Measurements from ENCODE around the gene SECISBP2. TPM values are rescaled to one million over a fixed set of nuclear protein-coding genes. Genes with fewer than 3 reads are reported as not detected.

Gene SECISBP2
- total RNA-seq, 1 donor = 30.8 TPM

- H3K27ac ChIP-seq (ENCODE audit: low read depth, low read length) = no peak overlapping the region
- no peaks in the 10 kb centered on the region for H4K20me1 ChIP-seq (ENCODE audit: insufficient read depth, low read length)
- no peak overlapping the region for H3K4me3 ChIP-seq (ENCODE audit: insufficient read depth, low read length)
- no peaks in the 10 kb centered on the region for H3K36me3 ChIP-seq (ENCODE audit: insufficient read depth, low read length)
- no peaks in the 10 kb centered on the region for H3K27me3 ChIP-seq (ENCODE audit: insufficient read depth, low read length)
- H3K4me2 ChIP-seq (ENCODE audit: insufficient read depth, low read length) = no peak overlapping the region
- peak; percentile 76 for DNase-seq (ENCODE audit: insufficient read length, low spot score, missing footprints)
- no peaks in the 10 kb centered on the region for H3K9me3 ChIP-seq (ENCODE audit: low read depth, low read length)
- no peaks in the 10 kb centered on the region for H3K79me2 ChIP-seq (ENCODE audit: insufficient read depth, low read length)
- H2AFZ ChIP-seq (ENCODE audit: low read length) = no peak overlapping the region
- no peaks in the 10 kb centered on the region for H3K4me1 ChIP-seq (ENCODE audit: insufficient read depth, low read length)
- TF ChIP-seq CTCF (IDR thresholded peaks at IDR 0.05; ENCODE audit: extremely low read depth, low read depth, low read length) = no peak
These were observed 55.9 kb downstream of the SECISBP2 start for GRCh38 chr9:89374176-89374575.

GRCh38 chr9:89375191-89375760, 57.0 kb downstream of the SECISBP2 start:
- Histone ChIP-seq H2AFZ (ENCODE audit: low read length) (no peak overlapping the region), H3K27ac (ENCODE audit: low read depth, low read length) (no peak overlapping the region), H4K20me1 (ENCODE audit: insufficient read depth, low read length) (no peaks in the 10 kb centered on the region), H3K4me2 (ENCODE audit: insufficient read depth, low read length) (no peak overlapping the region), H3K4me1 (ENCODE audit: insufficient read depth, low read length) (no peaks in the 10 kb centered on the region), H3K4me3 (ENCODE audit: insufficient read depth, low read length) (no peak overlapping the region), H3K9me3 (ENCODE audit: low read depth, low read length) (no peaks in the 10 kb centered on the region), H3K79me2 (ENCODE audit: insufficient read depth, low read length) (no peaks in the 10 kb centered on the region), H3K36me3 (ENCODE audit: insufficient read depth, low read length) (no peaks in the 10 kb centered on the region), H3K27me3 (ENCODE audit: insufficient read depth, low read length) (no peaks in the 10 kb centered on the region)
- TF ChIP-seq CTCF (IDR thresholded peaks at IDR 0.05; ENCODE audit: extremely low read depth, low read depth, low read length) = no peak
- DNase-seq (ENCODE audit: insufficient read length, low spot score, missing footprints) = peak; percentile 46

- Histone ChIP-seq H3K27ac (ENCODE audit: low read depth, low read length) (no peak overlapping the region), H3K9me3 (ENCODE audit: low read depth, low read length) (no peaks in the 10 kb centered on the region), H4K20me1 (ENCODE audit: insufficient read depth, low read length) (no peaks in the 10 kb centered on the region), H2AFZ (ENCODE audit: low read length) (no peak overlapping the region), H3K4me1 (ENCODE audit: insufficient read depth, low read length) (no peaks in the 10 kb centered on the region), H3K4me3 (ENCODE audit: insufficient read depth, low read length) (no peak overlapping the region), H3K4me2 (ENCODE audit: insufficient read depth, low read length) (no peak overlapping the region), H3K79me2 (ENCODE audit: insufficient read depth, low read length) (no peaks in the 10 kb centered on the region), H3K27me3 (ENCODE audit: insufficient read depth, low read length) (no peaks in the 10 kb centered on the region), H3K36me3 (ENCODE audit: insufficient read depth, low read length) (no peaks in the 10 kb centered on the region)
- peak; percentile 32 for DNase-seq (ENCODE audit: insufficient read length, low spot score, missing footprints)
- TF ChIP-seq CTCF (IDR thresholded peaks at IDR 0.05; ENCODE audit: extremely low read depth, low read depth, low read length) = no peak
These were observed 58.0 kb downstream of the SECISBP2 start for GRCh38 chr9:89376286-89376685.

GRCh38 chr9:89376741-89377351, 58.5 kb downstream of the SECISBP2 start:
- H4K20me1 ChIP-seq (ENCODE audit: insufficient read depth, low read length) = no peaks in the 10 kb centered on the region
- no peaks in the 10 kb centered on the region for H3K27me3 ChIP-seq (ENCODE audit: insufficient read depth, low read length)
- TF ChIP-seq CTCF (IDR thresholded peaks at IDR 0.05; ENCODE audit: extremely low read depth, low read depth, low read length) = no peak
- no peak overlapping the region for H2AFZ ChIP-seq (ENCODE audit: low read length)
- no peak overlapping the region for H3K4me3 ChIP-seq (ENCODE audit: insufficient read depth, low read length)
- H3K27ac ChIP-seq (ENCODE audit: low read depth, low read length) = no peak overlapping the region
- no peaks in the 10 kb centered on the region for H3K4me1 ChIP-seq (ENCODE audit: insufficient read depth, low read length)
- peak; percentile 37 for DNase-seq (ENCODE audit: insufficient read length, low spot score, missing footprints)
- no peaks in the 10 kb centered on the region for H3K79me2 ChIP-seq (ENCODE audit: insufficient read depth, low read length)
- H3K36me3 ChIP-seq (ENCODE audit: insufficient read depth, low read length) = no peaks in the 10 kb centered on the region
- H3K4me2 ChIP-seq (ENCODE audit: insufficient read depth, low read length) = no peak overlapping the region
- no peaks in the 10 kb centered on the region for H3K9me3 ChIP-seq (ENCODE audit: low read depth, low read length)
